HCT116 (cell line): ENCODE data around the gene LHFPL6. TPM values are rescaled to one million over a fixed set of nuclear protein-coding genes. Genes with fewer than 3 reads are reported as not detected.

Source experiments
- ATAC-seq: fragments of 200-7000 bp; cut with Tn5 transposase; 2 replicates; pipeline ENCODE4 v1.9.1; 2020; ENCODE audit warnings: mild to moderate bottlenecking, moderate library complexity
- BruUV-seq: library from RNA; stranded (reverse); fragments of 400-500 nt; replicated peaks from 2 replicates; lab custom pipeline; 2021; lab: Mats Ljungman, UMichigan
- CTCF ChIA-PET: fragments of 300-600 bp; sonication (Branson Sonifier 250); formaldehyde crosslinking; loops from one replicate; lab custom pipeline; 2021; ENCODE audit warnings: antibody characterized with exemption; lab: Charles Lee
- POLR2A ChIA-PET: fragments of 300-600, 350-600 bp; sonication (Branson Sonifier 250); formaldehyde crosslinking; loops from one replicate; lab custom pipeline; 2021; ENCODE audit warnings: antibody characterized with exemption; lab: Charles Lee
- RAD21 ChIA-PET, 2 experiments: fragments of 300-600 bp; sonication (Branson Sonifier 250); formaldehyde crosslinking; loops; one replicate each; lab custom pipeline; 2023; ENCODE audit warnings: low total read pairs in 2 of 2; ENCODE audit not compliant: uncharacterized antibody in 2 of 2, unreplicated experiment in 2 of 2, low non-redundant PET in 1 of 2; lab: Charles Lee
- DNase-seq: peaks from one replicate; pipeline ENCODE4 v3.0.0-alpha.2; 2010; ENCODE audit warnings: low read depth, low spot score
- H2AFZ ChIP-seq: fragments of 200-600 bp; shearing (Covaris generic), sonication (generic); 2 replicates; pipeline ENCODE4 v1.6.1; 2017; ENCODE audit warnings: low read depth, mixed run types, mixed read lengths, antibody characterized with exemption, low read length; ENCODE audit not compliant: poor library complexity, severe bottlenecking
- H3K27ac ChIP-seq: 2 replicates; pipeline ENCODE4 v1.5.1; 2012; ENCODE audit warnings: low read depth, low read length
- H3K27me3 ChIP-seq: fragments of 200-600 bp; sonication (generic); 2 replicates; pipeline ENCODE4 v1.6.1; 2016; ENCODE audit warnings: mixed run types, low read length, mixed read lengths; ENCODE audit not compliant: insufficient read depth
- H3K36me3 ChIP-seq, 2 experiments: fragments of 200-500 bp in 1 of 2; fragments of 200-600 bp in 1 of 2; sonication (Bioruptor generic) in 1 of 2; sonication (generic) in 1 of 2; 2 replicates each; pipeline versions ENCODE4 v1.5.1 to v1.6.1; 2014 to 2016; ENCODE audit warnings: low read length in 2 of 2, inconsistent platforms in 1 of 2, mixed read lengths in 1 of 2, mixed run types in 1 of 2; ENCODE audit not compliant: insufficient read depth in 2 of 2, control insufficient read depth in 1 of 2
- H3K4me1 ChIP-seq, 2 experiments: fragments of 200-600 bp in 1 of 2; sonication (generic) in 1 of 2; 2 replicates each; pipeline versions ENCODE4 v1.5.1 to v1.6.1; 2012 to 2017; ENCODE audit warnings: low read length in 2 of 2, inconsistent platforms in 1 of 2, mild to moderate bottlenecking in 1 of 2, mixed read lengths in 1 of 2, mixed run types in 1 of 2, moderate library complexity in 1 of 2; ENCODE audit not compliant: insufficient read depth in 2 of 2, control insufficient read depth in 1 of 2
- H3K4me2 ChIP-seq: fragments of 200-600 bp; sonication (generic); 2 replicates; pipeline ENCODE4 v1.6.1; 2017; ENCODE audit warnings: mixed run types, low read length, mixed read lengths
- H3K4me3 ChIP-seq, 2 experiments: fragments of 200-600 bp in 1 of 2; sonication (generic) in 1 of 2; replicated peaks in 1 of 2; 2 replicates each; pipeline ENCODE4 v1.5.1; 2011 to 2016; ENCODE audit warnings: low read length in 2 of 2, control low read depth in 1 of 2, low read depth in 1 of 2, mild to moderate bottlenecking in 1 of 2, mixed read lengths in 1 of 2, mixed run types in 1 of 2
- H3K79me2 ChIP-seq: fragments of 200-600 bp; sonication (generic); 2 replicates; pipeline ENCODE4 v1.6.1; 2017; ENCODE audit warnings: mild to moderate bottlenecking, mixed run types, low read length, moderate library complexity, mixed read lengths; ENCODE audit not compliant: insufficient read depth
- H3K9ac ChIP-seq: fragments of 200-600 bp; sonication (generic); 2 replicates; pipeline ENCODE4 v1.6.1; 2016; ENCODE audit warnings: low read length, mixed read lengths
- H3K9me2 ChIP-seq: fragments of 200-600 bp; sonication (generic), shearing (Covaris generic); 2 replicates; pipeline ENCODE4 v1.6.1; 2017; ENCODE audit warnings: mixed run types, mild to moderate bottlenecking, moderate library complexity; ENCODE audit not compliant: insufficient read depth
- H3K9me3 ChIP-seq, 2 experiments: fragments of 200-500 bp in 1 of 2; fragments of 200-600 bp in 1 of 2; sonication (Bioruptor generic) in 1 of 2; sonication (generic) in 1 of 2; 2 replicates each; pipeline ENCODE4 v1.6.1; 2014 to 2017; ENCODE audit warnings: low read length in 2 of 2, mixed read lengths in 2 of 2, inconsistent platforms in 1 of 2, low read depth in 1 of 2, mild to moderate bottlenecking in 1 of 2, mixed run types in 1 of 2, moderate library complexity in 1 of 2; ENCODE audit not compliant: control insufficient read depth in 1 of 2, insufficient read depth in 1 of 2
- H4K20me1 ChIP-seq: fragments of 200-600 bp; sonication (generic), shearing (Covaris generic); 2 replicates; pipeline ENCODE4 v1.6.1; 2017; ENCODE audit warnings: mixed run types, mild to moderate bottlenecking, moderate library complexity; ENCODE audit not compliant: insufficient read depth
- ATF3 ChIP-seq: IDR thresholded peaks from 2 replicates; pipeline ENCODE4 v1.6.1; 2012
- CTCF ChIP-seq, 3 experiments: fragments of 200-600 bp in 1 of 3; sonication (generic) in 1 of 3; IDR thresholded peaks in 2 of 3; conservative IDR thresholded peaks in 1 of 3; 2 replicates each; pipeline ENCODE4 v1.5.1; 2012 to 2017; ENCODE audit warnings: low read depth in 2 of 3, low read length in 2 of 3, antibody characterized with exemption in 1 of 3, borderline replicate concordance in 1 of 3, control low read depth in 1 of 3, mild to moderate bottlenecking in 1 of 3, mixed read lengths in 1 of 3, mixed run types in 1 of 3, moderate library complexity in 1 of 3; ENCODE audit not compliant: insufficient read depth in 1 of 3
- EGR1 ChIP-seq: IDR thresholded peaks from 2 replicates; pipeline ENCODE4 v1.6.1; 2012; ENCODE audit warnings: low read depth
- ELF1 ChIP-seq: IDR thresholded peaks from 2 replicates; pipeline ENCODE4 v1.6.1; 2012; ENCODE audit warnings: low read depth, borderline replicate concordance
- EZH2 ChIP-seq: fragments of 200-600 bp; sonication (generic); IDR thresholded peaks from 2 replicates; pipeline ENCODE4 v1.6.1; 2017; ENCODE audit warnings: antibody characterized with exemption, mixed run types
- EZH2phosphoT487 ChIP-seq: fragments of 200-600 bp; IDR thresholded peaks from 2 replicates; pipeline ENCODE4 v1.6.1; 2018; ENCODE audit warnings: antibody characterized with exemption, borderline replicate concordance
- FOSL1 ChIP-seq: IDR thresholded peaks from 2 replicates; pipeline ENCODE4 v1.6.1; 2012; ENCODE audit warnings: low read depth
- JUND ChIP-seq: IDR thresholded peaks from 2 replicates; pipeline ENCODE4 v1.6.1; 2012
- POLR2A ChIP-seq: IDR thresholded peaks from 2 replicates; pipeline ENCODE4 v1.7.0; 2011; ENCODE audit warnings: borderline replicate concordance; ENCODE audit not compliant: insufficient read depth, insufficient read length; ENCODE audit errors: extremely low read depth
- POLR2AphosphoS5 ChIP-seq: IDR thresholded peaks from 2 replicates; pipeline ENCODE4 v1.6.1; 2011; ENCODE audit warnings: mild to moderate bottlenecking, low read depth, low read length, moderate library complexity
- SIN3A ChIP-seq: IDR thresholded peaks from 2 replicates; pipeline ENCODE4 v1.6.1; 2012; ENCODE audit warnings: low read depth
- SP1 ChIP-seq: IDR thresholded peaks from 2 replicates; pipeline ENCODE4 v1.6.1; 2012; ENCODE audit warnings: low read depth
- SRF ChIP-seq: IDR thresholded peaks from 2 replicates; pipeline ENCODE4 v1.6.1; 2012; ENCODE audit warnings: low read depth
- TCF7L2 ChIP-seq: IDR thresholded peaks from 2 replicates; pipeline ENCODE4 v1.7.0; 2011; ENCODE audit warnings: borderline replicate concordance, inconsistent platforms; ENCODE audit not compliant: insufficient read depth, insufficient read length; ENCODE audit errors: extremely low read depth
- YY1 ChIP-seq: IDR thresholded peaks from 2 replicates; pipeline ENCODE4 v1.6.1; 2011; ENCODE audit warnings: low read length, low read depth, moderate library complexity, mild to moderate bottlenecking; ENCODE audit not compliant: insufficient replicate concordance; ENCODE audit errors: extremely low read depth
- ZBTB33 ChIP-seq: IDR thresholded peaks from 2 replicates; pipeline ENCODE4 v1.6.1; 2011; ENCODE audit warnings: mild to moderate bottlenecking, low read length, moderate library complexity; ENCODE audit not compliant: insufficient replicate concordance; ENCODE audit errors: extremely low read depth
- ZNF274 ChIP-seq: fragments of 200-500 bp; sonication (Bioruptor generic); IDR thresholded peaks from 2 replicates; pipeline ENCODE4 v1.6.1; 2014; ENCODE audit warnings: mild to moderate bottlenecking, low read depth, low read length, inconsistent platforms
- intact Hi-C: fragments of 100-400 bp; cut with micrococcal nuclease; formaldehyde crosslinking; loops from 2 replicates; pipeline ENCODE4 v1.10.0; 2022
- total RNA-seq: library from RNA; stranded (reverse); gene quantifications from one replicate; pipeline ENCODE4 v1.2.1, GENCODE V29; 2021; ENCODE audit not compliant: unreplicated experiment

The LHFPL6 gene
- total RNA-seq, 1 experiment from 2014 or later = 0.22 TPM

GRCh38 chr13:39407786-39408185 lies 195.2 kb downstream of the LHFPL6 start:
- no peak for ATAC-seq
- CTCF ChIA-PET = no interaction called here

More at GRCh38 chr13:39407786-39408185, 195.2 kb downstream of the LHFPL6 start:
- no peaks in the 10 kb centered on the region for H3K9me2 ChIP-seq
- H4K20me1 ChIP-seq = no peaks in the 10 kb centered on the region
- H3K79me2 ChIP-seq = no peaks in the 10 kb centered on the region
- intact Hi-C loops = loop anchor here (5.0 kb wide), 1 partner anchor 210 kb away; no protein-coding TSS in a partner anchor
- ChIA-PET RAD21 (no interaction called here), POLR2A (no interaction called here)
- no peaks in the 10 kb centered on the region for H3K9me3 ChIP-seq
- DNase-seq = no peak
- H3K9ac ChIP-seq = no peak overlapping the region
- H3K36me3 ChIP-seq = no peaks in the 10 kb centered on the region
- no TSS peak for BruUV-seq
- H2AFZ ChIP-seq = no peak overlapping the region
- no peak for TF ChIP-seq ZBTB33
- TF ChIP-seq ATF3 = no peak
- TF ChIP-seq ELF1 = no peak
- no peak for TF ChIP-seq ZNF274
- no peak for TF ChIP-seq YY1
- TF ChIP-seq JUND = no peak
- no peak for TF ChIP-seq POLR2AphosphoS5
- no peak for TF ChIP-seq SIN3A
- no peak for TF ChIP-seq SRF
- no peak for TF ChIP-seq TCF7L2
- no peak for TF ChIP-seq EZH2
- no peak for TF ChIP-seq EZH2phosphoT487
- TF ChIP-seq POLR2A = no peak
- no peak for TF ChIP-seq SP1
- no peak for TF ChIP-seq CTCF (IDR thresholded peaks at IDR 0.05 in 2 of 3, conservative IDR thresholded peaks at IDR 0.05 in 1 of 3; ENCODE audit: borderline replicate concordance in 1 of 3, insufficient read depth in 1 of 3, low read depth in 2 of 3, low read length in 2 of 3)
- TF ChIP-seq EGR1 = no peak
- TF ChIP-seq FOSL1 = no peak
- H3K4me1 ChIP-seq = no peaks in the 10 kb centered on the region
- H3K27ac ChIP-seq = no peak overlapping the region
- peaks cover 40% of the 10 kb centered on the region for H3K27me3 ChIP-seq
- H3K4me3 ChIP-seq = no peak overlapping the region
- no peak overlapping the region for H3K4me2 ChIP-seq
